Measurements from ENCODE around the gene SNRNP40.
"Not testable (repeated sequence)": the region's sequence is repeated elsewhere in the genome, so short reads cannot be mapped to it uniquely, and the experiment has no call there.

Gene SNRNP40
- total RNA-seq, result 10.2 to 57.4 (median 43.0) reads per million in 18 experiments

- peak; percentile 99 to 100 for DNase-seq
Observed at GRCh38 chr1:31296486-31297276, at the start of gene SNRNP40, which contains the start of gene ZCCHC17. Gene SNRNP40 (minus strand): TSS chr1:31296788. CDS start chr1:31296751, 37 bp downstream. Gene ZCCHC17 (plus strand): TSS chr1:31297032. CDS start chr1:31310099, 13,067 bp downstream.

DNA sequence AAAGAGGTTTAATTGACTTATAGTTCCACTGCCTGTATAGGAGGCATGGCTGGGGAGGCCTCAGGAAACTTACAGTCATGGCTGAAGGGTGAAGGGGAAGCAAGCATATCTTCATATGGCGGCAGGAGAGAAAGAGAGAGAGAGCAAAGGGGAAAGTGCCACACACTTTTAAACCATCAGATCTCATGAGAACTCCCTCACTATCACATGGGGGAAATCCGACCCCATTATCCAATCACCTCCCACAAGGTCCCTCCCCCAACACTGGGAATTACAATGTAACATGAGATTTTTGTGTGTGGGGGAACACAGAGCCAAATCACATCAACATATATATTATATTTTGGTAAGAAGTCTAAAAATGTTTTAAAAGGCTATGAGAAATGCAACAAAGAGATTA lies 49.0 kb upstream of the SNRNP40 start:
- DNase-seq, result no peak

DNA sequence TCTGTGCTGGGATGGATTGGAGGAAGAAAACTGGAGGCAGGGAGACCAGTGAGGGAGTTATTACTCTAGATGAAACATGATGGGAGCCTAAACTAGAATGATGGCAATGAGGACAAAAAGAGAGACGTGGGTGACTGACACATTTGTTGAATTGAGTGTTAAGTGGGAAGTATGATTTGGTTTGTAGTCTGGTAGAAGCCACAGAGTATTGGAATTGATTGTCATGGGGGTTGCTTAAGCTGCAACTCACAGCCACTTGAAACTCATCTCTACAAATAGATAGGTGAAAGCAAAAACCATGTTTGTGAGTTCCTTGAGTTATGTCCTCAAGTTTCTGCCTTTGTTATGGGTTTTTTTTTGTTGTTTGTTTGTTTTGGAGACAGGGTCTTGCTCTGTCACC lies 47.9 kb upstream of the SNRNP40 start:
- no peak for DNase-seq

GRCh38 chr1:31336687-31337467 lies 40.3 kb upstream of the SNRNP40 start:
- DNase-seq, result no peak

- peak; percentile 21 to 26 for DNase-seq
Observed at GRCh38 chr1:31335007-31335406, 38.4 kb upstream of the SNRNP40 start.

- no peak for DNase-seq
Observed at GRCh38 chr1:31327381-31327780, 30.8 kb upstream of the SNRNP40 start.

DNA sequence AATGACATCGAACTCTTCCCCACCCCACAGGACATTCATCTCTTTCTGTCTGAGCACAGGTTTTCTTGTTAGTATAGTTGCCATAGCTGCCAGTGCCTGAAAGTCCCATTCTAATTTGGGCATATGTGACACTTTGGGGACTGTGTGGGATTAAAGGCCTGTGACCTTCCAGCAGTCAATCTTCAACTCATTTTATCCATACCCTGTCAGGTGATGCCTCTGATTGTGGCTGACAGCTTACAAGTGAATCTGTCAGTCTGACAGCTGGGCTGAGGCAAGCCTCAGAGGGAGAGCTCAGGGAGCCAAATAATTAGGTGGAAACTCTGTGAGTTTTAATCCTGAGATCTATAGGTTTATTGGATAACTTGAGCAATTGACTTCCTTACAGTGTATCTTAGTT lies 29.9 kb upstream of the SNRNP40 start:
- no peak for DNase-seq

DNA sequence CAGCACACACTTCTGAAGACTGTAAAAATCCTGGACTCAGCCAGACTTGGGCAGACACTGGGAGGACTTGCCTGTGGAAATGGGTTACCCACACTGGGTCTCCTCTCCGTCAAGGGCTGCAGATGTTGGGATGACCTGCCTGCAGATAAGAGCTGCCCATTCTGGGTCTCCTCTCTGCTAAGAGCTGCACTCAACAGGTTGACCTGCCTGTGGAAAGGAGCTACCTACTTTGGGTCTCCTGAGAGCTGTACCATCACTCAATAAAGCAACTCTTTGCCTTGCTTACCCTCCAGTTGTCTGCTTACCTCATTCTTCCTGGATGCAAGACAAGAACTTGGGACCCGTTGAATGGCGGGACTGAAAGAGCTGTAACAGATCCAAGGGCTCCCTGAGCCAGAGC lies 28.4 kb upstream of the SNRNP40 start:
- DNase-seq, result no peak

DNA sequence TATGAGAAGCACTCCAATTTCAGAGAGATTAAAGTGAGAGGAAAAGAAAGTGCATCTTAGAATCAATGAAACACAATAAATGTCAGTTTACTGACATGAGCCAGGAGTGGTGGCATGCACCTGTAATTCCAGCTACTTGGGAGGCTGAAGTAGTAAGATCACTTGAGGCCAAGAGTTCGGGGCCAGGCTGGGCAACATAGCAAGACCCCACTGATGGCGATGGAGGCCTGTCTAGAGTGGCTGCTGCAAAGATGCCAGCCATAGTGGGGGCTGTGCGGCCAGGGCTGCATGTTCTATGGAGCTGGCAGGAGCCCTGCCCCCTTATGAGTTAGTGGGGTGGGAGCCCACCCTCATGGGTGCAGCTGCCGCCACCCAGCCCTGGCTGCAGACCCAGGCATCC lies 27.5 kb upstream of the SNRNP40 start:
- DNase-seq, result no peak

GRCh38 chr1:31318146-31318545 lies 21.6 kb upstream of the SNRNP40 start:
- no peak for DNase-seq

- DNase-seq, result no peak
Observed at GRCh38 chr1:31315902-31316301, 19.3 kb upstream of the SNRNP40 start.

GRCh38 chr1:31310198-31310597 lies 13.6 kb upstream of the SNRNP40 start:
- no peak for DNase-seq

DNA sequence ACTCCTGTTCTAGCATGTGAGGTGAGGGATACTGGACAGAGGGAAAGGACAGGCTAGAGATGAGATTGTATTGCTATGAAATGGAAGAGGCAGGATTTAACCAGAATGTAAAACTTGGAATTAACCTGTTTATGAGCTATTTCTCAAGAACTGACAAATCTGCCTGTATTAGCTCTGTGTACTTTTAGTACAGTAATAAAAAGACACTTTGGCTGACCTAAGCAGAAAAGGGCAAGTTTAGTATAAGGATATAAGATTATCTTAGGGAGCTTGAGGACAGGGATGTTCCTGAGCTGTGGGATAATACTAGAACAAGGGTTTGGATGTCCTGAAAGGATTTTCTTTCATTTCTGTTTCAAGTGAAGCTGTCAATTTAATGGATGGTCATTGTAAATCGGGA lies 11.4 kb upstream of the SNRNP40 start:
- DNase-seq, result no peak

DNA sequence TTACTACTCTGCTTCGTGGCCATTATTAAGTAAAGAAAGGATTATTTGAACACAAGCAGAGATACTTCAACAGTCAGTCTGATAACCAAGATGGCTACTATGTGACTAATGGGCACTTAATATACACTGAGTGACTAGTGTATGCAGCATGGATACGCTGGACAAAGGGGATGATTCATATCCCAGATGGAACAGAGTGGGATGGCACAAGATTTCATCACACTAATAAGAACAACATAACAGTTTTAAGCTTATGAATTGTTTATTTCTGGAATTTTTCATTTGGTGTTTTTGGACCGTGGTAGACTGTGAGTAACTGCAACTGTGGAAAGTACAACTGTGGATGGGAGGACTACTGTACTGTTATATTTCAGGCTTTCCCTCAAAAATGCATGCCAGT lies 9.7 kb upstream of the SNRNP40 start:
- peak; percentile 3 to 24 for DNase-seq

- peak; percentile 9 to 26 for DNase-seq
Observed at GRCh38 chr1:31302709-31303441, 6.3 kb upstream of the SNRNP40 start.

GRCh38 chr1:31300193-31300592 lies 3.6 kb upstream of the SNRNP40 start:
- DNase-seq, result no peak

GRCh38 chr1:31299365-31299764 lies 2.8 kb upstream of the SNRNP40 start:
- DNase-seq, result no peak

- peak; percentile 18 to 25 for DNase-seq
Observed at GRCh38 chr1:31297277-31298247, 974 bp upstream of the SNRNP40 start.

GRCh38 chr1:31295874-31296485 lies 608 bp downstream of the SNRNP40 start:
- no peak for DNase-seq

GRCh38 chr1:31289021-31289420 lies 7.6 kb downstream of the SNRNP40 start:
- no peak for DNase-seq

DNA sequence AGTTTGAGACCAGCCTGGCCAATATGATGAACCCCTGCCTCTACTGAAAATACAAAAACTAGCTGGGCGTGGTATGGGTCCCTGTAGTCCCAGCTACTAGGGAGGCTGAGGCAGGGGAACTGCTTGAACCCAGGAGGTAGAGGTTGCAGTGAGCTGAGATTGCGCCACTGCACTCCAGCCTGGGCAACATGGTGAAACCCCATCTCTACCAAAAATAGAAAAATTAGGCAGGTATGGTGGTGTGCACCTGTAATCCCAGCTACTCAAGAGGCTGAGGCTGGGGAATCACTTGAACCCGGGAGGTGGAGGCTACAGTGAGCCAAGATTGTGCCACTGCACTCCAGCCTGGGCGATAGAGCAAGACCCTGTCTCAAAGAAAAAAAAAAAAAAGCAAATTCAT lies 8.8 kb downstream of the SNRNP40 start:
- DNase-seq, result not testable (repeated sequence)

Measured in inflammatory macrophage (primary cell).